SK-N-SH (cell line): ENCODE results near the gene NAPB. TPM values are rescaled to one million over a fixed set of nuclear protein-coding genes. Genes with fewer than 3 reads are reported as not detected.

Experiments
- CTCF ChIA-PET: fragments of 300-600, 350-600 bp; formaldehyde crosslinking; extraction: SDS; loops from one replicate; lab custom pipeline; 2021; lab: Yijun Ruan, JAX
- POLR2A ChIA-PET: fragments of 350-600 bp; sonication (Branson Sonifier 250); formaldehyde crosslinking; extraction: SDS; loops from one replicate; lab custom pipeline; 2020; ENCODE audit warnings: antibody characterized with exemption, inconsistent platforms; lab: Yijun Ruan, JAX
- DNase-seq: peaks from one replicate; pipeline ENCODE4 v3.0.0; 2012
- H2AFZ ChIP-seq: fragments of 200-600 bp; sonication (generic); 2 replicates; pipeline ENCODE4 v1.8.1; 2016; ENCODE audit warnings: antibody characterized with exemption, mild to moderate bottlenecking, low read depth
- H3F3A ChIP-seq: fragments of 200-600 bp; sonication (generic); replicated peaks from 2 replicates; pipeline ENCODE3; 2016; ENCODE audit warnings: antibody characterized with exemption, mild to moderate bottlenecking; ENCODE audit not compliant: insufficient read depth
- H3K27ac ChIP-seq, 2 experiments: fragments of 200-500 bp in 1 of 2; fragments of 200-600 bp in 1 of 2; sonication (Bioruptor generic) in 1 of 2; sonication (generic), shearing (Covaris generic) in 1 of 2; 2 replicates each; pipeline versions ENCODE4 v1.5.1 to v1.6.1; 2014 to 2016; ENCODE audit warnings: low read depth in 2 of 2, inconsistent platforms in 1 of 2, low read length in 1 of 2, mild to moderate bottlenecking in 1 of 2, mixed read lengths in 1 of 2
- H3K27me3 ChIP-seq: fragments of 200-600 bp; sonication (generic), shearing (Covaris generic); 2 replicates; pipeline ENCODE4 v1.6.1; 2016; ENCODE audit warnings: mixed run types; ENCODE audit not compliant: insufficient read depth
- H3K36me3 ChIP-seq, 2 experiments: fragments of 200-500 bp in 1 of 2; fragments of 200-600 bp in 1 of 2; sonication (Bioruptor generic) in 1 of 2; sonication (generic) in 1 of 2; replicated peaks in 1 of 2; 2 replicates each; pipeline versions ENCODE3 to v1.5.1; 2014 to 2016; ENCODE audit warnings: low read length in 1 of 2, mild to moderate bottlenecking in 1 of 2; ENCODE audit not compliant: insufficient read depth in 2 of 2, control insufficient read depth in 1 of 2
- H3K4me1 ChIP-seq, 2 experiments: fragments of 200-500 bp in 1 of 2; fragments of 200-600 bp in 1 of 2; sonication (Bioruptor generic) in 1 of 2; sonication (generic), shearing (Covaris generic) in 1 of 2; 2 replicates each; pipeline versions ENCODE4 v1.5.1 to v1.6.1; 2014 to 2016; ENCODE audit warnings: low read depth in 1 of 2, low read length in 1 of 2, mixed run types in 1 of 2; ENCODE audit not compliant: insufficient read depth in 2 of 2, control insufficient read depth in 1 of 2
- H3K4me2 ChIP-seq: fragments of 200-600 bp; sonication (generic), shearing (Covaris generic); 2 replicates; pipeline ENCODE4 v1.6.1; 2017; ENCODE audit warnings: mixed run types
- H3K4me3 ChIP-seq, 2 experiments: fragments of 200-500 bp in 1 of 2; fragments of 200-600 bp in 1 of 2; sonication (Bioruptor generic) in 1 of 2; sonication (generic), shearing (Covaris generic) in 1 of 2; 2 replicates each; pipeline versions ENCODE4 v1.5.1 to v1.8.1; 2014 to 2016; ENCODE audit warnings: low read depth in 2 of 2, inconsistent platforms in 1 of 2, low read length in 1 of 2, mild to moderate bottlenecking in 1 of 2, mixed read lengths in 1 of 2, moderate library complexity in 1 of 2
- H3K79me2 ChIP-seq: fragments of 200-600 bp; sonication (generic); 2 replicates; pipeline ENCODE4 v1.8.1; 2017; ENCODE audit warnings: mild to moderate bottlenecking; ENCODE audit not compliant: insufficient read depth
- H3K9ac ChIP-seq: fragments of 200-600 bp; sonication (generic); 2 replicates; pipeline ENCODE4 v1.6.1; 2017; ENCODE audit warnings: mixed run types
- H3K9me2 ChIP-seq: fragments of 200-600 bp; sonication (generic); 2 replicates; pipeline ENCODE4 v1.6.1; 2017; ENCODE audit warnings: mixed run types
- H3K9me3 ChIP-seq: fragments of 200-600 bp; sonication (generic); 2 replicates; pipeline ENCODE4 v1.6.1; 2017; ENCODE audit warnings: mixed run types, mild to moderate bottlenecking, moderate library complexity
- H4K20me1 ChIP-seq: fragments of 200-600 bp; sonication (generic); 2 replicates; pipeline ENCODE4 v1.6.1; 2017; ENCODE audit warnings: mild to moderate bottlenecking, mixed run types; ENCODE audit not compliant: insufficient read depth
- CHD2 ChIP-seq: fragments of 150-350 bp; IDR thresholded peaks from 2 replicates; pipeline ENCODE4 v1.6.1; 2018; ENCODE audit warnings: low read length; ENCODE audit not compliant: partially characterized antibody
- ELF1 ChIP-seq: IDR thresholded peaks from 2 replicates; pipeline ENCODE4 v1.4.0; 2012
- GABPA ChIP-seq: IDR thresholded peaks from 2 replicates; pipeline ENCODE4 v1.4.0; 2012; ENCODE audit warnings: low read depth, mild to moderate bottlenecking
- GATA2 ChIP-seq: sonication (generic); formaldehyde crosslinking; IDR thresholded peaks from 2 replicates; pipeline ENCODE4 v1.5.0; 2020; ENCODE audit warnings: mild to moderate bottlenecking, missing genetic modification reagents
- MAX ChIP-seq: IDR thresholded peaks from 2 replicates; pipeline ENCODE4 v1.4.0; 2012; ENCODE audit warnings: low read depth
- MXI1 ChIP-seq: IDR thresholded peaks from 2 replicates; pipeline ENCODE4 v1.6.1; 2012; ENCODE audit warnings: mild to moderate bottlenecking, low read depth, low read length, improper control_type of control experiment
- NFIC ChIP-seq: IDR thresholded peaks from 2 replicates; pipeline ENCODE4 v1.4.0; 2012; ENCODE audit warnings: borderline replicate concordance
- NRF1 ChIP-seq: IDR thresholded peaks from 2 replicates; pipeline ENCODE4 v1.6.1; 2012; ENCODE audit warnings: low read depth, mild to moderate bottlenecking, low read length
- PBX3 ChIP-seq: IDR thresholded peaks from 2 replicates; pipeline ENCODE4; 2012
- POLR2AphosphoS5 ChIP-seq: IDR thresholded peaks from 2 replicates; pipeline ENCODE4 v1.6.1; 2012; ENCODE audit warnings: low read depth, low read length
- RCOR1 ChIP-seq: fragments of 150-350 bp; IDR thresholded peaks from 2 replicates; pipeline ENCODE4 v1.6.1; 2017; ENCODE audit warnings: antibody characterized with exemption, low read length
- RFX5 ChIP-seq: IDR thresholded peaks from 2 replicates; pipeline ENCODE4 v1.6.1; 2012; ENCODE audit warnings: mild to moderate bottlenecking, improper control_type of control experiment, low read length
- SMC3 ChIP-seq: IDR thresholded peaks from 2 replicates; pipeline ENCODE4 v1.6.1; 2012; ENCODE audit warnings: low read depth, low read length, improper control_type of control experiment
- TAF1 ChIP-seq: IDR thresholded peaks from 2 replicates; pipeline ENCODE4 v1.6.1; 2012; ENCODE audit warnings: low read depth, mild to moderate bottlenecking, low read length, moderate library complexity, borderline replicate concordance
- TCF12 ChIP-seq: IDR thresholded peaks from 2 replicates; pipeline ENCODE4 v1.4.0; 2012
- USF1 ChIP-seq: IDR thresholded peaks from 2 replicates; pipeline ENCODE4 v1.4.0; 2012; ENCODE audit warnings: low read depth, borderline replicate concordance
- YY1 ChIP-seq: IDR thresholded peaks from 2 replicates; pipeline ENCODE4 v1.4.0; 2012; ENCODE audit warnings: low read depth, mild to moderate bottlenecking
- ZBTB33 ChIP-seq: IDR thresholded peaks from 2 replicates; pipeline ENCODE4 v1.4.0; 2012; ENCODE audit warnings: low read depth, borderline replicate concordance
- WGBS: methylation state at CpG from one replicate; pipeline ENCODE4 v1.1.6; 2017; ENCODE audit warnings: low lambda C conversion rate; 5-methylcytosine and 5-hydroxymethylcytosine counted together
- polyA plus RNA-seq, 3 experiments: library from polyadenylated mRNA; depleted of rRNA; stranded (reverse); fragments of >200 nt; gene quantifications; 2 replicates each; pipeline ENCODE4 v1.2.3, GENCODE V29; 2012

The NAPB gene
- polyA plus RNA-seq, 1 of the 3 experiments (the other 2 are of a cell fraction) = 3.0 TPM

GRCh38 chr20:23350904-23351838 lies 70.1 kb downstream of the NAPB start:
- CTCF ChIA-PET = interaction anchor here (1.5 to 2.2 kb wide), 2 partner anchors 11 to 69 kb away, joined by 3 to 23 read pairs; no protein-coding TSS in a partner anchor
- H3K9ac ChIP-seq = peak overlapping the region; percentile 97
- H2AFZ ChIP-seq = peak overlapping the region; percentile 81
- peak overlapping the region; percentile 97 for H3K4me2 ChIP-seq
- H3K4me3 ChIP-seq = peak overlapping the region; percentile 93 to 99
- POLR2A ChIA-PET = interaction anchor here (1.3 to 2.0 kb wide), 4 partner anchors 8 to 70 kb away, joined by 5 to 11 read pairs (median 8); partner anchors contain the start of genes GZF1 and NAPB
- H3K79me2 ChIP-seq = peaks cover 54% of the 10 kb centered on the region
- peak overlapping the region; percentile 65 to 99 for H3K27ac ChIP-seq
- H3K27me3 ChIP-seq = no peaks in the 10 kb centered on the region
- peaks cover 5 to 11% of the 10 kb centered on the region in 2 experiments; a peak in 3 of 4 replicates for H3K4me1 ChIP-seq
- peak; percentile 56 for DNase-seq
- peaks cover 21 to 24% of the 10 kb centered on the region in 2 experiments for H3K36me3 ChIP-seq
- H3K9me3 ChIP-seq = no peaks in the 10 kb centered on the region
- TF ChIP-seq NFIC (no peak), MAX (peak; percentile 81), USF1 (peak; percentile 33; the same call in 1 of the 2 replicates), MXI1 (peak; percentile 97)
- WGBS = 2% methylated on average over 27 of the region's 64 CpGs
- peaks cover 19% of the 10 kb centered on the region for H3F3A ChIP-seq
- peaks cover 17% of the 10 kb centered on the region for H4K20me1 ChIP-seq
- H3K9me2 ChIP-seq = no peaks in the 10 kb centered on the region

- H3F3A ChIP-seq = peaks cover 14% of the 10 kb centered on the region
- peak within 1 kb of the TSS; percentile 93 to 99 for H3K4me3 ChIP-seq
- peaks cover 16 to 17% of the 10 kb centered on the region in 2 experiments for H3K36me3 ChIP-seq
- H2AFZ ChIP-seq = peak within 1 kb of the TSS; percentile 84
- peak within 1 kb of the TSS; percentile 97 for H3K9ac ChIP-seq
- H3K9me3 ChIP-seq = no peaks in the 10 kb centered on the region
- peaks cover 47% of the 10 kb centered on the region for H3K79me2 ChIP-seq
- ChIA-PET CTCF (interaction anchor here (0.8 to 2.2 kb wide), 10 partner anchors 8 to 659 kb away, joined by 3 to 23 read pairs (median 6); no protein-coding TSS in a partner anchor), POLR2A (interaction anchor here (1.0 to 2.0 kb wide), 7 partner anchors 8 to 96 kb away, joined by 4 to 11 read pairs (median 5); partner anchors contain the start of genes GZF1 and NAPB)
- H3K27me3 ChIP-seq = no peaks in the 10 kb centered on the region
- H3K9me2 ChIP-seq = no peaks in the 10 kb centered on the region
- H3K4me1 ChIP-seq = peaks cover 5 to 11% of the 10 kb centered on the region in 2 experiments; a peak in 3 of 4 replicates
- DNase-seq = peak; percentile 92
- H4K20me1 ChIP-seq = peaks cover 17% of the 10 kb centered on the region
- H3K27ac ChIP-seq = peak within 1 kb of the TSS; percentile 98 to 99
- H3K4me2 ChIP-seq = peak within 1 kb of the TSS; percentile 97
- WGBS = 0% methylated on average over 16 of the region's 65 CpGs
- TF ChIP-seq SMC3 (no peak), POLR2AphosphoS5 (peak; percentile 73), GATA2 (no peak), RFX5 (peak; percentile 53; the same call in 1 of the 2 replicates), ZBTB33 (peak; percentile 9; the same call in 1 of the 2 replicates), ELF1 (peak; percentile 88), MAX (peak; percentile 85), TAF1 (peak; percentile 30; the same call in 1 of the 2 replicates), MXI1 (peak; percentile 71; the same call in 1 of the 2 replicates), YY1 (peak; percentile 69), CHD2 (peak; percentile 93), NRF1 (peak; percentile 65; the same call in 1 of the 2 replicates), RCOR1 (peak; percentile 59; the same call in 1 of the 2 replicates), PBX3 (peak; percentile 100), TCF12 (peak; percentile 23), GABPA (peak; percentile 93)
Observed at GRCh38 chr20:23350196-23350903, 70.9 kb downstream of the NAPB start, which contains the start of gene NXT1. Gene NXT1, plus strand, starts transcription at chr20:23350791. Its CDS starts 3,251 bp downstream, at chr20:23354042.
